ENCODE data around the gene RNF157. TPM values are rescaled to one million over a fixed set of nuclear protein-coding genes. Genes with fewer than 3 reads are reported as not detected.
A peak's percentile ranks its signal among the peaks of the same experiment; 100 is the strongest.

The RNF157 gene
- total and polyA plus RNA-seq, 10 of the 15 experiments (the other 5 are each of a cell fraction or from before 2014, with no cell fraction given), result 1.4 to 15.9 (median 9.6) TPM

DNA sequence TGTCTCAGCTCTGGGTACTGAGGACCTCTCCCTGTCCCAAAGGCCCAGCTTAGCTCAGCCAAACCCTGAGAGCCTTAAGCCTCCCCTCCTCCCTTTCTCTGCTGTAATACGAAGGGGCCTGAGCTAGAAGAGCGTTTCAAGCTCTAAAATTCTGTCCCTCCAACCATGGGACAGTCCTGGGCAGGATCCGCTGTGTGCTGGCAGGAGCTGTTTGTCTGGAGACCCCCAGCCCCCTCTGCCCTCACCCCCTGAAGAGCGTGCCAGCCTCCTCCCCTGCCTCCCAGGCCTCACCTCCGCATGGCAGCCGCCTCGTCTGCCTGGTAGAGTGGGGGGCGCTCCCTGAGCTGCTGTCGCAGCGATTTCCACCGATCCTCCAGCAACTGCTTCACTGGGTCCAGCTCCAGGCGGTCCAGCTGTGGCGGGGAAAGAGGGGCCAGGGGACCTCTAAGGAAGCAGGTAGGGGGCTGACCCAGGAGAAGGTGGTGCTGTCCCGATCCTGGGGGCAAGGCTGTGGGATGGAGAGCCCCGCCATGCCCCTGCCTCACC lies 39.5 kb upstream of the RNF157 start:
- no peak overlapping the region for H2AFZ ChIP-seq (ENCODE audit: control insufficient read depth, low read depth, low read length)
- TF ChIP-seq MXI1 (IDR thresholded peaks at IDR 0.05; ENCODE audit: low read depth, low read length) (no peak), PAX5 (IDR thresholded peaks at IDR 0.05; ENCODE audit: borderline replicate concordance, low read depth, low read length) (no peak)
- in situ Hi-C loops (cut with MboI) (loop anchor here (5.0 kb wide), 1 partner anchor 158 kb away; no protein-coding TSS in a partner anchor), intact Hi-C loops (cut with micrococcal nuclease; ENCODE audit: unreplicated experiment) (loop anchor here (1.0 kb wide), 3 partner anchors 98 to 266 kb away; no protein-coding TSS in a partner anchor)
- no TSS peak for BruUV-seq (replicated peaks)
- H3K9me3 ChIP-seq (replicated peaks; ENCODE audit: control insufficient read depth, insufficient read depth, low read length), result no peaks in the 10 kb centered on the region
- H4K20me1 ChIP-seq (ENCODE audit: control insufficient read depth, insufficient read depth), result no peaks in the 10 kb centered on the region
- H3K4me1 ChIP-seq (ENCODE audit: control insufficient read depth, insufficient read depth, low read length), result no peaks in the 10 kb centered on the region
- no peak overlapping the region for H3K4me3 ChIP-seq
- H3K4me2 ChIP-seq (ENCODE audit: control insufficient read depth, insufficient read depth), result no peak overlapping the region
- ATAC-seq, result no peak
- no peak overlapping the region for H3K27ac ChIP-seq (ENCODE audit: control insufficient read depth, insufficient read depth)
- no peaks in the 10 kb centered on the region for H3K36me3 ChIP-seq (ENCODE audit: control insufficient read depth in 2 of 2, insufficient read depth in 2 of 2, low read length in 1 of 2)
- SMC1A ChIA-PET (ENCODE audit: uncharacterized antibody, unreplicated experiment), result interaction anchor here (0.6 to 4.8 kb wide), 33 partner anchors 9 to 266 kb away, joined by 3 to 53 read pairs (median 4); partner anchors contain the start of gene UBALD2
- no peak for FAIRE-seq
- POLR2A ChIA-PET, result interaction anchor here (0.6 to 1.6 kb wide), 5 partner anchors 16 to 161 kb away, joined by 3 to 5 read pairs (median 4); no protein-coding TSS in a partner anchor
- no peak for DNase-seq (ENCODE audit: low read depth, low spot score)
- H3K27me3 ChIP-seq (replicated peaks in 1 of 2; ENCODE audit: control insufficient read depth in 2 of 2, insufficient read depth in 2 of 2, low read length in 1 of 2), result no peaks in the 10 kb centered on the region
- CTCF ChIA-PET, result interaction anchor here (0.6 to 7.4 kb wide), 46 partner anchors 9 to 351 kb away, joined by 3 to 316 read pairs (median 5); partner anchors contain the start of gene EXOC7
- H3K9ac ChIP-seq (ENCODE audit: control insufficient read depth, insufficient read depth, low read length), result no peak overlapping the region
- RAD21 ChIA-PET (ENCODE audit: unreplicated experiment), result interaction anchor here (0.6 to 6.0 kb wide), 37 partner anchors 8 to 288 kb away, joined by 3 to 149 read pairs (median 5); partner anchors contain the start of genes EXOC7 and FOXJ1
- H3K79me2 ChIP-seq (ENCODE audit: control insufficient read depth, insufficient read depth, low read length), result no peaks in the 10 kb centered on the region
- WGBS (ENCODE audit: insufficient coverage, insufficient replicate concordance, low lambda C conversion rate, missing lambda C conversion rate), result 73% methylated on average over 14 of the region's 15 CpGs

DNA sequence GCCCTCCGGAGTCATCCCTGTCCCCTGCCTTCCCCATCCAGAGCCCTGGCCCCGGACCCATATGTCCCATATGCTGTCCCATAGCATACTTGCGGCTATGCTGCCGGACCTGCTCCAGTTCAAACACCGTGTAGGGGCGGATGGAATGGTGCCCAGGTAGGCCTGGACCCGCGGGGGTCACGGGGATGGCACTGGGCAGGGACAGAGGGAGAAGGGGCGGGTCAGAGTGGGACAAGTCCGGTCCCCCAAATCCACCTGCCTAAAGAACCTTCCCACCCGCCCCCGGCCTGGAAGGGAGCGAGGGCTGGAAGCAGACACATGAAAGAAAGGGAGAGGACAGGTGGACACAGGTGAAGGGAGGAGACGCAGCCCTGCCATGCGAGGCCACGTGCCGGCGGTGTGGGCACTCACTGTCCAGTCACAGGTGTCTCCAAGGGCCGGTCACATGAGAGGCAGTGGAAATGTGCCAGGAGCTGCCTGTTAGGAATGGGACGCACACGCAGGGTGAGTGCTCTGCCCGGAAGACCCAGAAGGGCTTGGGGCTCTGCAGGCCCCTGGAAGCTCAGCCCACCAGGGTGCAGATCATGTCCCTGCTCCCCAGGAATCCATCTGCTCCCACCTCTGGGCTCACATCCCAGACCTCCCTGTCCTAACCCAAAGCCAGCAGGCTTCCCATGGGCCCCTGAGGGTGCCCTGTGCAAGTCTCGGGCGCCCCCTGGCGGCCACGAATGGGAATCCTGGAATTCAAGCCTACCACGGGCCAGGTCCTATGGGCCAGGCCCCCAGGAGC lies 38.9 kb upstream of the RNF157 start:
- H3K79me2 ChIP-seq (ENCODE audit: control insufficient read depth, insufficient read depth, low read length), result no peaks in the 10 kb centered on the region
- ATAC-seq, result peak; percentile 96
- FAIRE-seq, result no peak
- H4K20me1 ChIP-seq (ENCODE audit: control insufficient read depth, insufficient read depth), result no peaks in the 10 kb centered on the region
- no peaks in the 10 kb centered on the region for H3K27me3 ChIP-seq (replicated peaks in 1 of 2; ENCODE audit: control insufficient read depth in 2 of 2, insufficient read depth in 2 of 2, low read length in 1 of 2)
- CTCF ChIA-PET, result interaction anchor here (0.6 to 7.4 kb wide), 46 partner anchors 8 to 350 kb away, joined by 3 to 316 read pairs (median 5); partner anchors contain the start of gene EXOC7
- H3K9me3 ChIP-seq (replicated peaks; ENCODE audit: control insufficient read depth, insufficient read depth, low read length), result no peaks in the 10 kb centered on the region
- H2AFZ ChIP-seq (ENCODE audit: control insufficient read depth, low read depth, low read length), result no peak overlapping the region
- no peak for DNase-seq (ENCODE audit: low read depth, low spot score)
- SMC1A ChIA-PET (ENCODE audit: uncharacterized antibody, unreplicated experiment), result interaction anchor here (0.5 to 4.8 kb wide), 34 partner anchors 10 to 265 kb away, joined by 3 to 53 read pairs (median 4); partner anchors contain the start of gene UBALD2
- intact Hi-C loops (cut with micrococcal nuclease; ENCODE audit: unreplicated experiment) (loop anchor here (1.0 kb wide), 3 partner anchors 97 to 265 kb away; no protein-coding TSS in a partner anchor), in situ Hi-C loops (cut with MboI) (no loop called here)
- BruUV-seq (replicated peaks), result no TSS peak
- H3K27ac ChIP-seq (ENCODE audit: control insufficient read depth, insufficient read depth), result no peak overlapping the region
- no peak overlapping the region for H3K4me3 ChIP-seq
- no peaks in the 10 kb centered on the region for H3K36me3 ChIP-seq (ENCODE audit: control insufficient read depth in 2 of 2, insufficient read depth in 2 of 2, low read length in 1 of 2)
- H3K4me1 ChIP-seq (ENCODE audit: control insufficient read depth, insufficient read depth, low read length), result no peaks in the 10 kb centered on the region; the same call in 1 of the 2 replicates
- RAD21 ChIA-PET (ENCODE audit: unreplicated experiment), result interaction anchor here (0.6 to 6.0 kb wide), 39 partner anchors 8 to 288 kb away, joined by 3 to 149 read pairs (median 4); partner anchors contain the start of genes EXOC7 and FOXJ1
- H3K9ac ChIP-seq (ENCODE audit: control insufficient read depth, insufficient read depth, low read length), result no peak overlapping the region
- no peak overlapping the region for H3K4me2 ChIP-seq (ENCODE audit: control insufficient read depth, insufficient read depth)
- WGBS (ENCODE audit: insufficient coverage, insufficient replicate concordance, low lambda C conversion rate, missing lambda C conversion rate), result 49% methylated on average over 28 of the region's 28 CpGs
- POLR2A ChIA-PET, result interaction anchor here (0.6 to 1.6 kb wide), 7 partner anchors 10 to 213 kb away, joined by 3 to 5 read pairs (median 4); no protein-coding TSS in a partner anchor
- TF ChIP-seq, protein P1, sequence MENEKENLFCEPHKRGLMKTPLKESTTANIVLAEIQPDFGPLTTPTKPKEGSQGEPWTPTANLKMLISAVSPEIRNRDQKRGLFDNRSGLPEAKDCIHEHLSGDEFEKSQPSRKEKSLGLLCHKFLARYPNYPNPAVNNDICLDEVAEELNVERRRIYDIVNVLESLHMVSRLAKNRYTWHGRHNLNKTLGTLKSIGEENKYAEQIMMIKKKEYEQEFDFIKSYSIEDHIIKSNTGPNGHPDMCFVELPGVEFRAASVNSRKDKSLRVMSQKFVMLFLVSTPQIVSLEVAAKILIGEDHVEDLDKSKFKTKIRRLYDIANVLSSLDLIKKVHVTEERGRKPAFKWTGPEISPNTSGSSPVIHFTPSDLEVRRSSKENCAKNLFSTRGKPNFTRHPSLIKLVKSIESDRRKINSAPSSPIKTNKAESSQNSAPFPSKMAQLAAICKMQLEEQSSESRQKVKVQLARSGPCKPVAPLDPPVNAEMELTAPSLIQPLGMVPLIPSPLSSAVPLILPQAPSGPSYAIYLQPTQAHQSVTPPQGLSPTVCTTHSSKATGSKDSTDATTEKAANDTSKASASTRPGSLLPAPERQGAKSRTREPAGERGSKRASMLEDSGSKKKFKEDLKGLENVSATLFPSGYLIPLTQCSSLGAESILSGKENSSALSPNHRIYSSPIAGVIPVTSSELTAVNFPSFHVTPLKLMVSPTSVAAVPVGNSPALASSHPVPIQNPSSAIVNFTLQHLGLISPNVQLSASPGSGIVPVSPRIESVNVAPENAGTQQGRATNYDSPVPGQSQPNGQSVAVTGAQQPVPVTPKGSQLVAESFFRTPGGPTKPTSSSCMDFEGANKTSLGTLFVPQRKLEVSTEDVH (IDR thresholded peaks at IDR 0.05; ENCODE audit: low read depth, partially characterized antibody), result no peak
- TF ChIP-seq IKZF2 (IDR thresholded peaks at IDR 0.05) (peak in 1 of 2 experiments; percentile 47; a peak in 2 of 4 replicates), ZNF274 (IDR thresholded peaks at IDR 0.05; ENCODE audit: insufficient read depth, insufficient read length) (no peak), POLR2AphosphoS2 (IDR thresholded peaks at IDR 0.05; ENCODE audit: low read depth, low read length) (no peak)
- TF ChIP-seq, protein P2, sequence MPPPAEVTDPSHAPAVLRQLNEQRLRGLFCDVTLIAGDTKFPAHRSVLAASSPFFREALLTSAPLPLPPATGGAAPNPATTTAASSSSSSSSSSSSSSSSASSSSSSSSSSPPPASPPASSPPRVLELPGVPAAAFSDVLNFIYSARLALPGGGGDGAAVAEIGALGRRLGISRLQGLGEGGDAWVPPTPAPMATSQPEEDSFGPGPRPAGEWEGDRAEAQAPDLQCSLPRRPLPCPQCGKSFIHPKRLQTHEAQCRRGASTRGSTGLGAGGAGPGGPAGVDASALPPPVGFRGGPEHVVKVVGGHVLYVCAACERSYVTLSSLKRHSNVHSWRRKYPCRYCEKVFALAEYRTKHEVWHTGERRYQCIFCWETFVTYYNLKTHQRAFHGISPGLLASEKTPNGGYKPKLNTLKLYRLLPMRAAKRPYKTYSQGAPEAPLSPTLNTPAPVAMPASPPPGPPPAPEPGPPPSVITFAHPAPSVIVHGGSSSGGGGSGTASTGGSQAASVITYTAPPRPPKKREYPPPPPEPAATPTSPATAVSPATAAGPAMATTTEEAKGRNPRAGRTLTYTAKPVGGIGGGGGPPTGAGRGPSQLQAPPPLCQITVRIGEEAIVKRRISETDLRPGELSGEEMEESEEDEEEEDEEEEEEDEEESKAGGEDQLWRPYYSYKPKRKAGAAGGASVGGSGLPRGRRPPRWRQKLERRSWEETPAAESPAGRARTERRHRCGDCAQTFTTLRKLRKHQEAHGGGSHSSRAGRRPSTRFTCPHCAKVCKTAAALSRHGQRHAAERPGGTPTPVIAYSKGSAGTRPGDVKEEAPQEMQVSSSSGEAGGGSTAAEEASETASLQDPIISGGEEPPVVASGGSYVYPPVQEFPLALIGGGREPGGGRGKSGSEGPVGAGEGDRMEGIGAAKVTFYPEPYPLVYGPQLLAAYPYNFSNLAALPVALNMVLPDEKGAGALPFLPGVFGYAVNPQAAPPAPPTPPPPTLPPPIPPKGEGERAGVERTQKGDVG (CRISPR knock-in tag; IDR thresholded peaks at IDR 0.05), result no peak

Data from GM12878 (cell line).